Epithelial cell of esophagus (primary cell): ENCODE measurements around the gene RPS10.
A peak's percentile ranks its signal among the peaks of the same experiment; 100 is the strongest.

ENCODE experiments used
- DNase-seq: peaks from one replicate; pipeline ENCODE4 v3.0.0; 2010; ENCODE audit warnings: low read depth
- H3K4me3 ChIP-seq: 2 replicates; pipeline ENCODE4 v1.5.1; 2011; ENCODE audit warnings: mild to moderate bottlenecking, low read length, control low read depth
- TF ChIP-seq, protein P1 (sequence below): IDR thresholded peaks from 2 replicates; pipeline ENCODE4 v1.5.1; 2011; ENCODE audit warnings: low read depth, mild to moderate bottlenecking, low read length, control low read depth, inconsistent platforms; ENCODE audit not compliant: insufficient read depth; ENCODE audit errors: missing control alignments

RPS10 gene

DNA sequence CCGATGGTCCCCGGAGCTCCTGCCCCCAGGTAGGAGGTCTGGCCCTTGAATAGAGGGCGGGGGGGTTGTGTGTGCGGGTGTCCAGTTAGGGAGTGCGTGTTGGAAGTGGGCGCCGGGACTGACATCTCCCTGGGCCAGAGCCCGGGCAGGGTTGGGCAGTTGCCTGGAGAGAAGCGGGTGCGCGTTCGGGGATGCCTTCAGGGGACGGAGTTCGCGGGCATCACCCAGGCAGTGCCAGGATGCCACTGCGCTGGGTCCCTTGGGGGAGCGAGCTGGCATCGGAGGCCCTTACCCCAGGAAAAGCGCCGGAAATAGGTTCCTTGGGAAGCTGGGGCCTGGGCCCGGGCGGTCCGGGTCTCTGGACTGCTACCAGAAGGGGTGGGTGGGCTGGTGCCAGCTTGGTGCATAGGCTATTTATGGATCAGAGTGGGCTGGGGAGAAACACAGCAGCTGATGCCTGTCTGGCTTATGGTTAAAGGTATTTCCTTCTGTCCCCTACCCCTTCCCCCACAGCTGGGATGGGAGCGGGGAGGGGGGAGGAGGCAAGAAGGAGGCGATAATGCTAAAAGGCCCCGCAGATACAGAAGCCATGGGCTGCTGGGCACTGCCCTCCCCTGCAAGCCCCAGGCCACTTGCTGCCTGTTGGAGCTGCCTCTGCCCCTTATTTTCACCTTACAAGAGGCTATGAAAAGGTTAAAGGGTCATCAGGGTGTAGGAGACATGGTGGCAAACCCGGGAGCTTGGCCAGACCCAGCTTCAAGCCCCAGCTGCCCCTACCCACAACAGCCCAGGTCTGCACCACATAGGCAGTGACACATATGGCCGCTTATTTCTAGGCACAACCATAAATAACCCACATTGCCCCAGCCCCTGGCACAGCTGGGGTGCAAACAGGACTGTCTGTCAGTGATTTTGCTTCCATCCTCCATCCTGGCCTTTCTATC is 40.6 kb upstream of the RPS10 start:
- no peak for DNase-seq
- peak overlapping the region; percentile 21 for H3K4me3 ChIP-seq
- TF ChIP-seq, protein P1, sequence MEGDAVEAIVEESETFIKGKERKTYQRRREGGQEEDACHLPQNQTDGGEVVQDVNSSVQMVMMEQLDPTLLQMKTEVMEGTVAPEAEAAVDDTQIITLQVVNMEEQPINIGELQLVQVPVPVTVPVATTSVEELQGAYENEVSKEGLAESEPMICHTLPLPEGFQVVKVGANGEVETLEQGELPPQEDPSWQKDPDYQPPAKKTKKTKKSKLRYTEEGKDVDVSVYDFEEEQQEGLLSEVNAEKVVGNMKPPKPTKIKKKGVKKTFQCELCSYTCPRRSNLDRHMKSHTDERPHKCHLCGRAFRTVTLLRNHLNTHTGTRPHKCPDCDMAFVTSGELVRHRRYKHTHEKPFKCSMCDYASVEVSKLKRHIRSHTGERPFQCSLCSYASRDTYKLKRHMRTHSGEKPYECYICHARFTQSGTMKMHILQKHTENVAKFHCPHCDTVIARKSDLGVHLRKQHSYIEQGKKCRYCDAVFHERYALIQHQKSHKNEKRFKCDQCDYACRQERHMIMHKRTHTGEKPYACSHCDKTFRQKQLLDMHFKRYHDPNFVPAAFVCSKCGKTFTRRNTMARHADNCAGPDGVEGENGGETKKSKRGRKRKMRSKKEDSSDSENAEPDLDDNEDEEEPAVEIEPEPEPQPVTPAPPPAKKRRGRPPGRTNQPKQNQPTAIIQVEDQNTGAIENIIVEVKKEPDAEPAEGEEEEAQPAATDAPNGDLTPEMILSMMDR, result no peak

DNA sequence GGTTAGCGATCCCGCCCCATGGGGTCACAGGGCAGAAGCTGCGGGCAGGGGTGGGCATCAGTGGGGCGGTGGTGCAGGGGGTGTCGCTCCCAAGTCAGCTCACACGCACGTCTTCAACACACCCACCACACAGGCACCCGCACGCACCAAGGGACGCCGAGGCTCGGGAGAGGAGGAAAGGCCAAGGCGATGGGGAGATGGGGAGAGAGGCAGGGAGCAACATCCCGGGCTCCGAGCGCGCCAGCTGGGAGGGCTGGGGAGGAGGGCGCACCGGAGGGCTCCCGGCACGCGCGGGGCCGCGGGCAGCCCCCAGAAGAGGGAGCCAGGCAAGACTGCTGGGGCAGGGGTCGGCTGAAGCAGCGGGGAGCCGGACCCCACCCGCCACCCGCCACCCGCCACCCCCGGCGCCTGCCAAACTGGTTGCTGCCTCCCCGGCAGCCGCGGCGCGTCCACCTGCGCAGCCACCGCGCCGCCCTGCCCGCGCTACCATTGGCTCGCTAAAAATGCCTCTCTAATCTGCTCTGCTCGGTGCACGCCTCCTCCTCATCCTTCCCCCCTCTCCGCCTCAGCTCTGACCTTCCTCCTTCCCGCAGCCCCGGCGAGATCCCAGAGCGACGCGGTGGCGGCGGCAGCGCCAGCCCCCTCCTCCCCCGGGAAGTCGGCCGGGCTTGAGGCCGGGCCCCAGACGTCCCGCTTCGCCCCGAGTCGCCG is 39.8 kb upstream of the RPS10 start, which contains the start of gene PACSIN1:
PACSIN1 (plus strand) TSS at position 546 of the 711 bp plus-strand sequence. CDS start 60,230 bp downstream, outside the sequence.
- peak within 1 kb of the TSS; percentile 27 for H3K4me3 ChIP-seq
- TF ChIP-seq, protein P1, result no peak
- DNase-seq, result peak; percentile 39

DNA sequence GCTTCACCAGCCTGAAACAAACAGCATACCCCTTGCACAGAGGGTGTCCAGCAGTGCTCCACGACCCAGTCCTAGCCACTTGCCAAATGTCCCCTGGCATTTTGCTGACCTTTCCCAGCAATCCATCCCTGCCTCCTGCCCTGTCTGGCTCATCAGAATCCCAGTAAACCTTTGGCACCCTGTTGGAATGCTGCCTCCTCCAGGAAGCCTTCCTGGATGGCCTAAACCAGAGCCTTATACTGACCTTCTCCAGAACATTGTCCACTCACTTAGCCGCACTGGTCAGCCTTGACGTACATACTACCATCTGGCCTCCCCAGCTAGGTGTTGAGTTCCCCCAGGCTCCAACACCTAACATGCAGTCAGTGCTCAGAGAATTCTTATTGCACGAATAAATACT is 38.0 kb upstream of the RPS10 start:
- TF ChIP-seq, protein P1, result no peak
- no peak overlapping the region for H3K4me3 ChIP-seq

DNA sequence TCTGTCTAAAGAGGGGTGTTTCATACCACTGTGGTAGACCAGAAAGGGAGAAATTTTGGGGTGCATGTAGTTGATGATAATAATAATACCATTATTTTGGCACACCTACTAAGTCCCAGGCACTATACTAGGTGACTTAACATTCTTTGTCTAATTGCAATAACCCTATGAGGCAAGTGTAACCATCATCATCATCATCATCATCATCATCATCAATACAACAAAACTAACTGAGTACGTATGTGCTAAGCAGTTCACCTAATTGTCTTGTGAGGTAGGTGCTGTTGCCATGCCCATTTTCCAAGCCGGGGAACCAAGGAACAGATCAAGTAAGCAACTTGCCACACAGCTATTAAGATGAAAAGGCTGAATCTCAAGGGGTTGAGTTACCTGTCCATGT is 37.4 kb upstream of the RPS10 start:
- DNase-seq, result no peak
- no peak overlapping the region for H3K4me3 ChIP-seq
- TF ChIP-seq, protein P1, result no peak

More for the DNA sequence above, 38.0 kb upstream of the RPS10 start:
- no peak for DNase-seq

DNA sequence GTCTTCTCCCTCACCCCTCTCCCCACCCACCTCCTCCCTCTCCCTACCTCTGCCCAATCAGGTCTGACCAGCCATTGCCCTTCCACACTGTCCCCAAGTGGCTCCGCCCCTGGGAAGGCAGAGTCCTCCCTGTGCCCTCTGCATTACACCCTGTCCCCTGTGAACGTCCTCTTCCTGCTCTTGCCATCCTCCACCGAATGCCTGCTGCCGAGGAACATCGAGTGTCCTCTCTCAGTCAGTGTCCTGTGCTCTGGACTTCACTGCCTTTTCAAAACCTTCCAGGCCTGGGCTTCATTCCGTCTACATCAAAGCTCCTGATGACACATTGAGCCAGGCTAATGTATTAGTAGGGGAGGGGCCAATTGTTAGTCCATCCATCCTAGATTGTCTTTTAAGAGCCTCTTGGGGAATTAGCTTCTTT is 36.7 kb upstream of the RPS10 start:
- TF ChIP-seq, protein P1, result no peak
- peak; percentile 27 for DNase-seq
- H3K4me3 ChIP-seq, result no peak overlapping the region

DNA sequence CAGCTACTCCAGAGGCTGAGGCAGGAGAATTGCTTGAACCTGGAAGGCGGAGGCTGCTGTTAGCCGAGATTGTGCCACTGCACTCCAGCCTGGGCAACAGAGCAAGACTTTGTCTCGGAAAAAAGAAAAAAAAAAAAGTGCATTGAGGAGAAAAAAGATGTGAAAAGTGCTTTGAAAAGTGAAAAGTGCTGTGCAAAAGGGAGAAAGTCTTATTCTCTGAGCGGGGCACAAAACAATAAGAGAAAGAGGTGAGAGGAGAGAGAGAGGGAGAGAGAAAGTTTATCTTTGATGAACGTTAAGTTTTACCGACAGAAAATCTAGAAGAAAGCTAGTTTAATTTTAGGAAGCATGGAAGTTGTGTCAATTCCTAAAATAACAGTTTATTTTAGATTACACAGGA is 36.1 kb upstream of the RPS10 start:
- no peak overlapping the region for H3K4me3 ChIP-seq
- TF ChIP-seq, protein P1, result no peak

More for the DNA sequence above, 36.1 kb upstream of the RPS10 start:
- DNase-seq, result no peak
